GM19438 (cell line): ENCODE measurements around the gene HCK.
A peak's percentile ranks its signal among the peaks of the same experiment; 100 is the strongest.
"Not testable (repeated sequence)": the region's sequence is repeated elsewhere in the genome, so short reads cannot be mapped to it uniquely, and the experiment has no call there.

Source experiments
- ATAC-seq: cut with Tn5 transposase; IDR thresholded peaks from one replicate; pipeline ENCODE4 v1.9.1; 2021; ENCODE audit warnings: low read depth; ENCODE audit not compliant: unreplicated experiment

Gene HCK

DNA sequence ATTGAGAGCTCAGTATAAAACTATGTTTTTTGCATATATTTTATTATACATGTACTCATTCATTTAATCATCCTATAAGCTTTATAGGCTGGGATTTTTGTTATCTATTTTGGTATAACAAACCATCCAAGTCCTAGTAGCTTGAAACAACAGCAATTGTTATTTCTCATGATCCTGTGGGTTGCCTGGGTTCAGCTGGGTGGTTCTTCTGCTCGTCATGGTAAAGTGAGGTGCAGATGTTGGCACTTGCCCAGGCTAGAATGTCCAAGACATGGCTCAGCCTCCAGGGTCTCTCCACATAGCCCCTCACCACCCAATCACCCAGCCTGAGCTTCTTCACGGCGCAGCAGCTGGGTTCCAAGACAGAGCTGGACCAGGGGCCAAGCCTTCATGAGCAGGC lies 36.7 kb downstream of the HCK start:
- ATAC-seq, result no peak

DNA sequence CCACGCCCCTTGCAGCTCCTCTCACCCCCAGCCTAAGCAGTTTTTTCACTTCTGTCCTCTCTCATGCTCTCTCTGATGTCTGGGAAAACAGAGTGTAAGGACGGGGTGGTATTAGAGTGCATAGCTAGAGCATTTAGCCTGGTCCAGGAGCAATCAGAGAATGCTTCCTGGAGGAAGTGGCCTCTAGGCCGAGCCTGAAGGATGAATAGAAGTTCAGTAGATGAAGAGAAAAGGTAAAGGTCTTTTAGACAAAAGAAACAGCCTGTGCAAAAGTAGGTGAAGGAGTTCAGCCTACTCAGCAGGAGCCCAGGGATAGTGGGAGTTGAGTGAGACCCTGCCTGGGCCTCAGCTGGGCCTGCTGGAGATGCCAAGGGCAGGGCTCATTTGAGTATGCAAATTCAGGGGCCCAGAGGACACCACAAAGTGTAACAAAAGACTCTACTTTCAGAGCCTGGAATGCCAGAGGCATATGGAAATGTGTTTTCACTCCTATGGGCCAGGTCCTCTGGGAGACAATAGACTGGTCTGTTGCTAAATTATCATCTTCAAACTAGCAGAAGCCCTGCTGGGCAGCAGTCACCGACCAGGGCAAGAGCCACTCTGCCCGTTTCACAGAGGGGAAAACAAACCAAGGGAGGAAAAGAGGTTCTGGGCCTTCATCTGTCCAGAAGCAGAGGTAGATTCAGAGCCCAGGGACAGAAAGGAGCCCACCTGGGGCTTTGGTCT lies 37.8 kb downstream of the HCK start:
- ATAC-seq, result no peak

DNA sequence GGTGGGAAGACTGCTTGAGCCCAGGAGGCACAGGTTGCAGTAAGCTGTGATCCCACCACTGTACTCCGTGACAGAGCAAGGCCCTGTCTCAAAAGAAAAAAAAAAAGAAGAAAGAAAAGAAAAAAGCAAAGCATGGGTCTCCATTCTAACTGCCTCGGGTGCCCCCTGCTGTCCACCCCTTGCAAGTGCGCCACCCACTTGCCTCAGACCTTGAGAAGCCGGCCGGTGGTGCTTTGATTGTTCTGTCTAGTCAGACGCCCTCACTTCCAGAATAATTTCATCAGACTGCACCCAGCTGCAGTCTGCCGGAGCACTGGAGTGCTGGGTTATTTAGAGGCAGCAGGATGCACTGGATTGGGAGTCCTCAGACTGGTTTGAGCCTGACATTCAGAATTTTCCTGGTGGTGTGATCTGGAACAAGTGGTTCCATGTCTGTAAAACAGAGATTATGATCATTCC lies 39.9 kb downstream of the HCK start:
- no peak for ATAC-seq

DNA sequence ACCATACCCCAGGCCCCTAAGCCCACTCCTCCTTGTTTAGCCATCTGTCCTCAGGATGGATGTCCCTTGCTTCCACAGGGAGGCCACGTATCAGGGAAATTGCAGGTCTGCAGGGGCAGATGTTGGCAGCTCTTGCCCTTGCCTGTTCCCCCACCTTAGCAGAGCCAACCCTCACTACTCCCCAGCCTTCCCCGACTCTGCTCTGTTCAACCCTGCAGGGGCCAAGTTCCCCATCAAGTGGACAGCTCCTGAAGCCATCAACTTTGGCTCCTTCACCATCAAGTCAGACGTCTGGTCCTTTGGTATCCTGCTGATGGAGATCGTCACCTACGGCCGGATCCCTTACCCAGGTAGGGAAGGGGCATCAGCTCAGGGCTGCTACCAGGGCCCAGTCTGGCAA lies 46.7 kb downstream of the HCK start:
- no peak for ATAC-seq

DNA sequence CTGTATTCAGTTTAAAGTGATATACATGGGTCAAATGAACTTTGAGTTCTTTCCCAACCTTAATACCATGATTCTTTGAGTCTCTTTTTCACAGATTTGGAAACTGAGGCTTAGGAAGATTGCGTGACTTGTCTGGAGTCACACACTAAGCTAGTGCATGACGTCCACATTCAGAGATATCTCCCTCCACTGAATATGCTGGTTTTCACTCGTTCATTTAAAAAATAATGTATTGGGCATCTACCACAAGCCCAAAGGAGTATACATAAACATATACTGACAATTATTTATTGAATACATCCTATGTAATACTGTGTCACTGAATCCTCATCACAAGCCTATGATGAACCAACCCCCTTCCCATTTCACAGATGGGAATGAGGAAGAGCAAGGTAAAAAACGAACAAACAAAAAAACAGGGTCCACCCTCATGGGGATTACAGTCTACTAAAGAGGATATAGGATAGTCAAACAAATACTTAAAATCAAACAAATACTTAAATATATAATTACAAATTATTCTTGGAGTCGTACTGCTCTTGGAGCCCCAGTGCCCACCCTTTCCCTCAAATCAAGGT lies 56.9 kb downstream of the HCK start:
- ATAC-seq, result no peak

DNA sequence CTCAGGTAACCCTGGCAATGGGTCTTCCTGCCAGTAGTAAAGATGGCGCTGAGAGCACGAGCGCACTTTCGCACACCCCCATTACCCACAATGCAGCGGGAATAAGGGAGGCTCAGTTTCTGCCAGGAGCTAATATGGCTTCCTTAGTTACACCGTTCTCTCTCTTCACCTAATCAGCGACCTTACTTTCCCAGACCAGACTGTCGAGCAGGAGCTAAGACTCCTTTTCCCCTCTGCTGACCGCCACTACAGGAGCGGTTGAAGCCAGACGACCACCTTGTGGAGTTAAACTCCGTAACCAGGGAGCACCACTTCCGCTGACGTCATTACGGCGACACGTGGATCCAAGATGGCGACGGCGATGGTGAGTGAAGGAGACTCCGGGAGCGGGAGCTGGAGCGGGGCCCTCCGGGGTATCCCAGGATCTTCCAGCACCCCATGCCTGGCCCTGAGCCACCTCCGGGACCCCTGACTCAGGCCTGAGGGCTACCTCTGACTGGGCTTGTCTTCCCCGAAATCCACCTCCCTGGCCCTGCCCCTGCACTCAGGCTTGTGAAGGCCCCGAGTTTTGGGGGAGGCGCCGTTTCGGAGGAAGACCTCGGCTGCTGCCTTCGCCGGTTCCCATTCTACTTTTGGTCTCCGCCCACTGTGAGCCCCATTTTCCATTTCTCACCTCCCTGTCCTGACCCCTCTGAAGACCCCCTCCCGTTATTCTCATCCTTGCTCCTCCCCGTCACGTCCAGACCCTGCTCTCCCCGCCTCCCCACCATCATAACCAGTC lies 57.5 kb downstream of the HCK start, which contains the start of gene TM9SF4:
TM9SF4 (plus strand) TSS at position 323 of the 781 bp plus-strand sequence; CDS start at position 350, 27 bp downstream.
- peak; percentile 84 for ATAC-seq

DNA sequence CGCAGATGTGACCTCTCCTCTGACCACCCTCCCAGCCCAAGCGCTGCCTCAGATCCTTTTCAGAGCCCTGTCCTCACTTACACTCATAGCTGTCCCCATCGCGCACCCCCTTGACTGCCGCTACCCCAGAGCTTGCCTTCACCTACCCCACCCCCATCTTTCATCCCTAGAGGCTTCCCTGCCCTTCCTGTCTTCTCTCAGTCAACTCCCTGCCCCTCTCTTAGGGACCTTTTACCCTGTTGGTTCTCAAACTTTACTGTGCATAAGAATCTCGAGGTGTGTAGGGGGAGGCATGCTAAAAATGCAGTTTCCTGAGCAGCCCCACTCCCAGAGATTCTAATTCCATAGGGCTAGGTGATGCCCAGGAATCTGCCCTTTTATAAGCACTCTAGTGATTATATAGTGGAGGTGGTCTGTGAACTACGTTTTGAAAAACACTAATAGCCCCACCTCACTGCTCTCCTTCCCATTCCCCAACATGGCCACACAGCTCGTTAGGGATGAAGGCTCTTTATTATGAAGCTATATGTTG lies 58.2 kb downstream of the HCK start:
- no peak for ATAC-seq

DNA sequence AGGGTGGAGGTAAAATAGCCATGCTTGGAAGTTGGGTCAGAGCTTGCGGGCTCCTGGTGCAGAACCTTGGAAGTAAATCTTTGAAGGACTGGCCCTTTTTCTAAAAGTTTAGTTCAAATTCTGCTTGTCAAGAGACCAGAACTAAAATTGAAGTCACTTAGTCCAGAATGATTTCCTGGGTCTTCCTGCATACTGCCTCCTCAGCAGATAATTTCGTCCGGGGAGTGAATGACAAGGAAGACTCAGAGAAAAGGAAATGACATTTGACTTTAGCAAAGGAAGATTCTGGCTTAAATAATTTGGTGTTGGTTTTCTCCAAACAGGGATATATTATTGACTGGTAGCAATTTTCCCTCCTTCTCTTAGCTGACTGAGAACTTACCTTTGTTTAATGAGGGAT lies 58.7 kb downstream of the HCK start:
- no peak for ATAC-seq

DNA sequence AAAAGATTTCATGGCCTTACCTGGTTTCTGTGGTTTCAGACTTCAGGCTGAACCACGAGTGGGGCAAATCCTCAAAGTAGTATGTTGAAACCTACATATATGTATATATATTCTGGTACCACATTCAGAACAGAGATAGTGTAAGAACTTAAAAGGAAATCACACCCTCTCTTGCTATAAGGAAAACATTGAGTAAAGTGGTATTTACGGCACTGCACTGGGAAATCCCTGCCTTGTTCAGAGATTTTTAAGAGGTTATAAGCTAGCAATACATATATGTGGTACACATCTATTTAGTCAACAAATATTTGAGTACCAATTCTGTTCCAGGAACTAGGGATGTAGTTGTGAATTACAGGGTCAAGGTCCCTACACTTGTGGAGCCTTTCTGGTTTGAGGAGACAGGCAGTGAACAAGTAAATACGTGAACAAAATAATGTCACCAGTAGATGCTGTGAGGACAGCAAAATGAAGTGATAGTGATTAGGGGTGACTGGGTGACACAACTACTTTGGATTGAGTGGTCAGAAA lies 59.2 kb downstream of the HCK start:
- ATAC-seq, result no peak

DNA sequence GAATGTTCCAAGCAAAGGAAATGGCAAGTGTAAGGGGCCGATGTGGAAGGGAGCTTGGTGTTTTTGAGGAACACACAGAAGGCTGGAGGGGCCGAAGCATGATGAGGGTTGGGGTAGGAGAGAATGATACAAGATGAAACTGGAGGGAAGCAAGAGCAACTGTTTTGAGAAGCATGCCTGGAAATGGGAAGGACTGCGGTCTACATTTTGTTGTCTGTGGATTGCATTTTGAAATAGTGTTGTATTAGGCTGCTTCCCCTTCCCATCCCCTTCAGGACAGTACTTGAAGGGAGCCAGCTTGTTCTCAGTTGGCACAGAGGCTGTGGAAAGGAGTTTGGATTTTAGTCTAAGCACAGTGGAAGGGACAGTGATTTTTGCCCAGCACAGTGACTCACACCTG lies 59.7 kb downstream of the HCK start:
- no peak for ATAC-seq

DNA sequence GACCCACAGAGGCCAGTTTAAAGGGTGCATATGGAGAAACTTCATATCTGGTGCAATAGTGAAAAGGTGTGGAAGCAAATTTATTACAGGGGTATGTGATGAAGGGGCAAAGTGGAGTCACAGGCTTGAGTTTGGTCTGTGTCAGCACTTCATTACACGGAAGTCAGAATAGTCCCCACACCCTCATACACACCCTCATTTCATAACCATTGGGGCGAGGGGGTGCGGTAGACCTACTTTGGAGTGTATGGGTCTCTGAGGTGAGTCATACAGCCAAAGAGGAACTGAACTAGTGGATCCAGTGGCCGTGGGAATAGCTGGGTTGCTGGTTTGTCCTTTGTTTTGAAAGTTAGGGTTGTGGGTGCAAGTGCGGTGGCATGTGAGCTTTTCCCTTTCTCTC lies 60.8 kb downstream of the HCK start:
- ATAC-seq, result no peak

DNA sequence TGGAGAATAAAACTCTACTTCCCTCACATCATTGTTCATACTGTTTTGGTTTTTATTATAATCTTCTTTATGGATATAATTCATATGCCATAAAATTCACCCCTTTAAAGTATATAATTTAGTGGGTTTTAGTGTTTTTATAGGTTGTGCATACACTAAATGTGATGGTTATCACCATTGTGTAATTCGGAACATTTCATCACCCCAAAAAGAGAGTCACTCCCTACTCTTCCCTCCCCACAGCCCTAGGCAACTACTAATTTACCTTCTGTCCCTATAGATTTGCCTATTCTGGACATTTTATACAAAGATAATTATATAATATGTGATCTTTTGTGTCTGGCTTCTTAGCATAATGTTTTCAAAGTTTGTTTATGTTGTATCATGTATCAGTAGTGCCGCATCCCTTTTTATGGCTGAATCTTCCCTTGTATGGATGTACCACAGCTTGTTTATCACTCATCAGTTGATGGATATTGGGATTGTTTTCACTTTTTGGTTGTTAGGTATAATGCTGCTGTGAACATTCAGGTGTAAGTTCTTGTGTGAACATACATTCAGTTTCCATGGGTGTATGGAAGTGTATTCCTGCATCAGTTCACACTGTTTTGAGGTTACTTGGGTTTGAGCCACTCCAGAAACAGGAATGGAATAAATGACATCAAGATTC lies 61.7 kb downstream of the HCK start:
- no peak for ATAC-seq

DNA sequence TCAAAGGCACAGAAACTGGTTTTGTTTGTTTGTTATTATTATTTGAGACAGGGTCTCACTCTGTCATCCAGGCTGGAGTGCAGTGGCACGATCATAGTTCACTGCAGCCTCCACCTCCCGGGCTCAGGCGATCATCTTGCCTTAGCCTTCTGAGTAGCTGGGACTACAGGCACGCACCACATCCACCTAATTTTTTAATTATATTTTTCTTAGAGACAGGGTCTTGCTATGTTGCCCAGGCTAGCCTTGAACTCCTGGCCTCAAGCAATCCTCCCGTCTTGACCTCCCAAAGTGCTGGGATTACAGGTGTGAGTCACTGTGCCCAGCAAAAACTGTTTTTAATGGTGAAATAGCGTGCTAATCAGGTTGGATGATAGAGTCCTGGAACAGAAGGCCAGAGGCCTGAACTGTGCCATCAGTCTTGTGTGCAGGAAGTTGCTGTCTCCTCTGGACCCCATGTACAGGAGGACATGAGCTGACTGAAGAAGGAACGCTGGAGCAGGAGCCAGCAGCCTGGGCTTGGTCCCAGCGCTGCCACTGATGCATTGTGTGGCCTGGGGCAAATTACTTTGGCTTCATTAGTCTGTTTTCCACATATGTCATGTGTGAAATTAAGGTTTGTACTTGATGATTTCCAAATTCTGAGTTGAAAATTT lies 62.4 kb downstream of the HCK start:
- ATAC-seq, result no peak

DNA sequence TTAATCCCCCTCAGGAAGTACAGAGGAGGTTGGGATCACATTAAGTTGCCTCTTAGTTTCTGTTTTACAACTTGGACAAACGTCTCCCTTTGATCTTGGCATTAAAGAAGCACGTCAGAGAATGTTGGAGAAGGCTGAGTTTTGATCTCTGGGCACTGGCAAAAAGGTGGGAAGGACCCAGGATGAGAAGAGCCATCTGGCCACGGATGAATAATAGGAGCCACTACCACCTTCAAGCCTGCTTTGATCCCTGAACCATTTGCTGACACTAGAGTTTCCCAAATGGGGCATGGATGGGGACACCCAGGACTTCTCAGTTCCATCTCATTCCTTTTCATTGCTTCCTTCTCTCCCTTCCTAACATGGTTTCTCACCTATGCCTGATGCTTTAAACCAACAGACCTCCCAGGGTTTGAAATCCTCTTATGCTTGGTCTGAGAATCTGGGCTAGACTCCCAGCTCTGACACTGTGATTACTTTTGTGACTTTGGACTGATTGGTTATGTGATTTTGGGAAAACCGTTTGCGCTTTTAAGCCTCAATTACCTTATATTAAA lies 63.2 kb downstream of the HCK start:
- ATAC-seq, result no peak

DNA sequence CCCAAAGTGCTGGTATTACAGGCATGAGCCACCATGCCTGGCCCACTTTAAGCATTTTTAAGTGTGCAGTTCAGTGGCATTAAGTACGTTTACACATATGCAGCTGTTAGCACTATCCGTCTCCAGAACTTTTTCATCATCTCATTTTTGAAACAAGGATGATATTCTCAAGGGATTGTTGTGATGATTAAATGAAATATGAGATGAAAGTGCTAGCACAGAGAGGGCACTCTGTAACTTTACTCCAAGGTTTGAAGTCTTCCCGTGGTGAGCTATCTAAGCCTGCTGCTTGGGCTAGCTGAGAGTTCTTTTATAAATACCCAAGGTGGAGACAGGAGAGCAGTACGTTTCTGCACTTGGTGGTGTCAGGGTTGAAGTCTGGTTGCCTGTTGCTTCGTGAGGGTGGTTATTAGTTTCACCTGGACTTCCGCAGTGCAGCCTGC lies 64.1 kb downstream of the HCK start:
- ATAC-seq, result no peak

DNA sequence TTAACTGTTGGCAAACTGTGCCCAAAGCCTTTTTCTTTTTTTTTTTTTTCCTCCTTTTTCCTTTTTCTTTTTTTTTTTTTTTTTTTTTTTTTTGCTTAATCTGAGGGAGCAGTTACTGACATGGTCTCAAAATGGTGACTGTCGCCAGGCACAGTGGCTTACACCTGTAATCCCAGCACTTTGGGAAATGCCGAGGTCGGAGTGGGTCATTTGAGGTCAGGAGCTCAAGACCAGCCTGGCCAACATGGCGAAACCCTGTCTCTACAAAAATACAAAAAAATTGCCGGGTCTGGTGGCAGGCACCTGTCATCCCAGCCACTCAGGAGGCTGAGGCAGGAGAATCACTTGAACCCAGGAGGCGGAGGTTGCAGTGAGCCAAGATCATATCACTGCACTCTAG lies 64.8 kb downstream of the HCK start:
- ATAC-seq, result not testable (repeated sequence)

DNA sequence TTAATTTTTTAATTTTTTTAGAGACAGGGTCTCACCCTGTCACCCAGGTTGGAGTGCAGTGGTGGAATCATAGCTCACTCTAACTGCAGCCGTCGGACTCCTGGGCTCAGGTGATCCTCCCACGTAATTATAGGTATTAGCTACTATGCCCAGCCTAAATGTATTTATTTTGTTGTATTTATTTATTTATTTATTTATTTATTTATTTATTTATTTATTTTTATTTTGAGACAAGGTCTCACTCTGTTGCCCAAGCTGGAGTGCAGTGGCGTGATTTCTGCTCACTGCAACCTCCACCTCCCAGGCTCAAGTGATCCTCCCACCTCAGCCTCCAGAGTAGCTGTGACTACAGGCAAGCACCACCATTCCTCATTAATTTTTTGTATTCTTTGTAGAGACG lies 66.4 kb downstream of the HCK start:
- ATAC-seq, result not testable (repeated sequence)

DNA sequence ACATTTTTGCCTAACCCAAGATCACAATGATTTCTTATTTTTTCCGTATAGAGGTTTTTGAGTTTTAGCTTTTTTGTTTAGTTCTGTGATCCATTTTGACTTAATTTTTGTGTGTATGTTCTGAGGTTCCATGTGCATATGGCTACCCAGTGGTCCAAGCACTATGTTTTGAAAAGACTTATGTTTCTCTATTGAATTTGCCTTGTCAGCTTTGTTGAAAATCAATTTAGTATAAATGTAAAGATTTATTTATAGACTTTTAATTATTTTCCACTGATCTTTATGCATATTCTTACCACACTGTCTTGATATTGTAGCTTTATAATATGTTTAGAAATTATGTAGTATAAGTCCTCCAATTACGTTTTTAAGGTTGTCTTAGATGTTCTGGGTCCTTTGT lies 67.7 kb downstream of the HCK start:
- no peak for ATAC-seq

DNA sequence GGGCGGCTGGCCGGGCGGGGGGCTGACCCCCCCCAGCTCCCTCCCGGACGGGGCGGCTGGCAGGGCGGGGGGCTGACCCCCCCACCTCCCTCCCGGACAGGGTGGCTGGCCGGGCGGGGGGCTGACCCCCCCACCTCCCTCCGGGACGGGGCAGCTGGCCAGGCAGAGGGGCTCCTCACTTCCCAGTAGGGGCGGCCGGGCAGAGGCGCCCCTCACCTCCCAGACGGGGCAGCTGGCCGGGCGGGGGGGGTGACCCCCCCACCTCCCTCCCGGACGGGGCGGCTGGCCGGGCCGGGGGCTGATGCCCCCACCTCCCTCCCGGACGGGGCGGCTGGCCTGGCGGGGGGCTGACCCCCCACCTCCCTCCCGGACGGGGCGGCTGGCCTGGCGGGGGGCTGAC lies 69.9 kb downstream of the HCK start:
- not testable (repeated sequence) for ATAC-seq

DNA sequence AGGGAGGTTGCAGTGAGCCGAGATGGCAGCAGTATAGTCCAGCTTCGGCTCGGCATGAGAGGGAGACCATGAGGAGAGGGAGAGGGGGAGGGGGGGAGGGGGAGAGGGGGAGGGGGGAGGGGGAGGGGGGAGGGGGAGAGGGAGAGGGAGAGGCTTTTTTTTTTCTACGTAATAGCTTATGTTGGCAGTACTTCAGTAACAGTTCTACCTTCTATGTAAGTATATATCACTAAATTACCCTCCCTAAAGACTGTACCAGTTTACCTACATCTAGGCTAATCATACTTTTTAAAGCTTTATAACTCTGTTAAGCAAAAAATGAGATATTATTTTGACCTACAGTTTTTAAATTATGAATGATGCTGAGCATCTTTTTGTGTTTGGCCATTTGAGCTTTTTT lies 71.0 kb downstream of the HCK start:
- no peak for ATAC-seq
